K562 (cell line): ENCODE data around the gene BBS1.

Experiments
- CBX2 ChIP-seq: fragments of 200-600 bp; sonication (generic); IDR thresholded peaks from one replicate; pipeline ENCODE4 v1.6.1; 2012; ENCODE audit warnings: mild to moderate bottlenecking, low read length, inconsistent platforms; ENCODE audit not compliant: insufficient read depth, poor library complexity, severe bottlenecking
- CEBPB ChIP-seq: fragments of 450-650 bp; IDR thresholded peaks from 2 replicates; pipeline ENCODE4 v1.6.1; 2016; ENCODE audit warnings: missing genetic modification characterization, missing compliant biosample characterization
- ELK3 ChIP-seq: fragments of 450-650 bp; formaldehyde crosslinking; IDR thresholded peaks from 2 replicates; pipeline ENCODE4 v1.4.0; 2020; ENCODE audit warnings: mild to moderate bottlenecking
- EZH2 ChIP-seq: IDR thresholded peaks from 2 replicates; pipeline ENCODE4 v1.6.1; 2012; ENCODE audit warnings: low read depth, mild to moderate bottlenecking, inconsistent platforms, low read length, borderline replicate concordance
- JUN ChIP-seq, 2 experiments: sonication (generic) in 1 of 2; formaldehyde crosslinking in 1 of 2; IDR thresholded peaks; 2 replicates each; pipeline versions ENCODE4 v1.6.1 to v1.8.0; 2012 to 2022; ENCODE audit warnings: borderline replicate concordance in 2 of 2, mild to moderate bottlenecking in 2 of 2, improper control_type of control experiment in 1 of 2, low read depth in 1 of 2, low read length in 1 of 2, missing genetic modification reagents in 1 of 2
- RHOXF2B ChIP-seq: fragments of 250-450 bp; sonication (Bioruptor Pico); conservative IDR thresholded peaks from 2 replicates; pipeline ENCODE4 v1.5.1; 2021
- SPI1 ChIP-seq: IDR thresholded peaks from 2 replicates; pipeline ENCODE4 v1.6.1; 2011; ENCODE audit warnings: low read depth, low read length, control low read depth, borderline replicate concordance
- XRCC5 ChIP-seq: fragments of 200-400 bp; formaldehyde crosslinking; IDR thresholded peaks from 2 replicates; pipeline ENCODE4 v1.6.1; 2017; ENCODE audit warnings: low read depth, mild to moderate bottlenecking, low read length
- ZBTB7A ChIP-seq: IDR thresholded peaks from 2 replicates; pipeline ENCODE4 v1.6.1; 2011; ENCODE audit warnings: low read depth, mild to moderate bottlenecking, low read length, moderate library complexity, borderline replicate concordance; ENCODE audit not compliant: control insufficient read depth
- TF ChIP-seq, protein P1 (sequence below): fragments of 250-450 bp; sonication (Bioruptor Pico); IDR thresholded peaks from 2 replicates; pipeline ENCODE4 v1.5.0; 2020; ENCODE audit warnings: mild to moderate bottlenecking, borderline replicate concordance
- TF ChIP-seq, protein P2 (sequence below), 3 experiments: IDR thresholded peaks in 2 of 3; conservative IDR thresholded peaks in 1 of 3; 2 replicates each; pipeline ENCODE4 v1.5.1; 2011 to 2012; ENCODE audit warnings: low read length in 3 of 3, mild to moderate bottlenecking in 3 of 3, control low read depth in 2 of 3, improper control_type of control experiment in 1 of 3, inconsistent platforms in 1 of 3, low read depth in 1 of 3, mixed read lengths in 1 of 3, moderate library complexity in 1 of 3; ENCODE audit not compliant: insufficient read depth in 2 of 3
- TF ChIP-seq, protein P3 (sequence below): fragments of 450-650 bp; IDR thresholded peaks from 2 replicates; pipeline ENCODE4 v1.7.1; 2018; ENCODE audit warnings: mild to moderate bottlenecking, low read depth; ENCODE audit not compliant: partially characterized antibody

GRCh38 chr11:66567787-66568123, 57.3 kb downstream of the BBS1 start:
- TF ChIP-seq CBX2 (no peak), SPI1 (no peak), JUN (IDR thresholded peaks at IDR 0.05; ENCODE audit: borderline replicate concordance, low read depth, low read length) (no peak), JUN (CRISPR knock-in tag; IDR thresholded peaks at IDR 0.05; ENCODE audit: borderline replicate concordance) (no peak), XRCC5 (no peak), ZBTB7A (no peak), EZH2 (no peak), RHOXF2B (CRISPR knock-in tag) (no peak), ELK3 (CRISPR knock-in tag) (no peak), CEBPB (tag) (no peak)
- TF ChIP-seq, protein P1, sequence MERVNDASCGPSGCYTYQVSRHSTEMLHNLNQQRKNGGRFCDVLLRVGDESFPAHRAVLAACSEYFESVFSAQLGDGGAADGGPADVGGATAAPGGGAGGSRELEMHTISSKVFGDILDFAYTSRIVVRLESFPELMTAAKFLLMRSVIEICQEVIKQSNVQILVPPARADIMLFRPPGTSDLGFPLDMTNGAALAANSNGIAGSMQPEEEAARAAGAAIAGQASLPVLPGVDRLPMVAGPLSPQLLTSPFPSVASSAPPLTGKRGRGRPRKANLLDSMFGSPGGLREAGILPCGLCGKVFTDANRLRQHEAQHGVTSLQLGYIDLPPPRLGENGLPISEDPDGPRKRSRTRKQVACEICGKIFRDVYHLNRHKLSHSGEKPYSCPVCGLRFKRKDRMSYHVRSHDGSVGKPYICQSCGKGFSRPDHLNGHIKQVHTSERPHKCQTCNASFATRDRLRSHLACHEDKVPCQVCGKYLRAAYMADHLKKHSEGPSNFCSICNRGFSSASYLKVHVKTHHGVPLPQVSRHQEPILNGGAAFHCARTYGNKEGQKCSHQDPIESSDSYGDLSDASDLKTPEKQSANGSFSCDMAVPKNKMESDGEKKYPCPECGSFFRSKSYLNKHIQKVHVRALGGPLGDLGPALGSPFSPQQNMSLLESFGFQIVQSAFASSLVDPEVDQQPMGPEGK (CRISPR knock-in tag), result no peak
- TF ChIP-seq, protein P2, sequence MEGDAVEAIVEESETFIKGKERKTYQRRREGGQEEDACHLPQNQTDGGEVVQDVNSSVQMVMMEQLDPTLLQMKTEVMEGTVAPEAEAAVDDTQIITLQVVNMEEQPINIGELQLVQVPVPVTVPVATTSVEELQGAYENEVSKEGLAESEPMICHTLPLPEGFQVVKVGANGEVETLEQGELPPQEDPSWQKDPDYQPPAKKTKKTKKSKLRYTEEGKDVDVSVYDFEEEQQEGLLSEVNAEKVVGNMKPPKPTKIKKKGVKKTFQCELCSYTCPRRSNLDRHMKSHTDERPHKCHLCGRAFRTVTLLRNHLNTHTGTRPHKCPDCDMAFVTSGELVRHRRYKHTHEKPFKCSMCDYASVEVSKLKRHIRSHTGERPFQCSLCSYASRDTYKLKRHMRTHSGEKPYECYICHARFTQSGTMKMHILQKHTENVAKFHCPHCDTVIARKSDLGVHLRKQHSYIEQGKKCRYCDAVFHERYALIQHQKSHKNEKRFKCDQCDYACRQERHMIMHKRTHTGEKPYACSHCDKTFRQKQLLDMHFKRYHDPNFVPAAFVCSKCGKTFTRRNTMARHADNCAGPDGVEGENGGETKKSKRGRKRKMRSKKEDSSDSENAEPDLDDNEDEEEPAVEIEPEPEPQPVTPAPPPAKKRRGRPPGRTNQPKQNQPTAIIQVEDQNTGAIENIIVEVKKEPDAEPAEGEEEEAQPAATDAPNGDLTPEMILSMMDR (IDR thresholded peaks at IDR 0.05 in 2 of 3, conservative IDR thresholded peaks at IDR 0.05 in 1 of 3; ENCODE audit: insufficient read depth in 2 of 3, low read depth in 1 of 3, low read length in 3 of 3), result no peak
- TF ChIP-seq, protein P3, sequence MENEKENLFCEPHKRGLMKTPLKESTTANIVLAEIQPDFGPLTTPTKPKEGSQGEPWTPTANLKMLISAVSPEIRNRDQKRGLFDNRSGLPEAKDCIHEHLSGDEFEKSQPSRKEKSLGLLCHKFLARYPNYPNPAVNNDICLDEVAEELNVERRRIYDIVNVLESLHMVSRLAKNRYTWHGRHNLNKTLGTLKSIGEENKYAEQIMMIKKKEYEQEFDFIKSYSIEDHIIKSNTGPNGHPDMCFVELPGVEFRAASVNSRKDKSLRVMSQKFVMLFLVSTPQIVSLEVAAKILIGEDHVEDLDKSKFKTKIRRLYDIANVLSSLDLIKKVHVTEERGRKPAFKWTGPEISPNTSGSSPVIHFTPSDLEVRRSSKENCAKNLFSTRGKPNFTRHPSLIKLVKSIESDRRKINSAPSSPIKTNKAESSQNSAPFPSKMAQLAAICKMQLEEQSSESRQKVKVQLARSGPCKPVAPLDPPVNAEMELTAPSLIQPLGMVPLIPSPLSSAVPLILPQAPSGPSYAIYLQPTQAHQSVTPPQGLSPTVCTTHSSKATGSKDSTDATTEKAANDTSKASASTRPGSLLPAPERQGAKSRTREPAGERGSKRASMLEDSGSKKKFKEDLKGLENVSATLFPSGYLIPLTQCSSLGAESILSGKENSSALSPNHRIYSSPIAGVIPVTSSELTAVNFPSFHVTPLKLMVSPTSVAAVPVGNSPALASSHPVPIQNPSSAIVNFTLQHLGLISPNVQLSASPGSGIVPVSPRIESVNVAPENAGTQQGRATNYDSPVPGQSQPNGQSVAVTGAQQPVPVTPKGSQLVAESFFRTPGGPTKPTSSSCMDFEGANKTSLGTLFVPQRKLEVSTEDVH, result no peak
